Esophagus (tissue), 2 donors: ENCODE results near the gene CACNG4. TPM values are rescaled to one million over a fixed set of nuclear protein-coding genes. Genes with fewer than 3 reads are reported as not detected.

ENCODE experiments used
- H3K27ac ChIP-seq, 2 donors: one replicate each; pipeline ENCODE4 v1.5.1; 2013; ENCODE audit warnings: low read depth in 2 of 2, mild to moderate bottlenecking in 2 of 2, inconsistent platforms in 1 of 2, low read length in 1 of 2, moderate library complexity in 1 of 2
- H3K27me3 ChIP-seq, 2 donors: one replicate each; pipeline ENCODE4 v1.6.1; 2013; ENCODE audit warnings: low read length in 2 of 2, control low read depth in 1 of 2, mild to moderate bottlenecking in 1 of 2; ENCODE audit not compliant: insufficient read depth in 2 of 2, control insufficient read depth in 1 of 2
- H3K36me3 ChIP-seq, 2 donors: one replicate each; pipeline ENCODE4 v1.6.1; 2013; ENCODE audit warnings: low read length in 1 of 2; ENCODE audit not compliant: control insufficient read depth in 2 of 2, insufficient read depth in 2 of 2
- H3K4me1 ChIP-seq, 2 donors: one replicate each; pipeline ENCODE4 v1.6.1; 2013; ENCODE audit warnings: low read length in 1 of 2; ENCODE audit not compliant: control insufficient read depth in 2 of 2, insufficient read depth in 2 of 2
- H3K4me3 ChIP-seq, 2 donors: one replicate each; pipeline ENCODE4 v1.5.1; 2013; ENCODE audit warnings: low read length in 2 of 2, mild to moderate bottlenecking in 2 of 2, low read depth in 1 of 2, moderate library complexity in 1 of 2
- H3K9me3 ChIP-seq, 2 donors: one replicate each; pipeline ENCODE4 v1.6.1; 2013; ENCODE audit warnings: mild to moderate bottlenecking in 2 of 2, low read depth in 1 of 2, low read length in 1 of 2, moderate library complexity in 1 of 2; ENCODE audit not compliant: control insufficient read depth in 2 of 2, insufficient read depth in 1 of 2
- WGBS, 2 donors: extraction: QIAGEN DNeasy Blood & Tissue Kit; methylation state at CpG; one replicate each; pipeline ENCODE4 v1.1.7; 2013; 5-methylcytosine and 5-hydroxymethylcytosine counted together
- polyA plus RNA-seq, 2 donors: library from polyadenylated mRNA; stranded (reverse); fragments of 200-250 nt; gene quantifications; one replicate each; pipeline ENCODE4 v1.2.3, GENCODE V29; 2013
- donor health status: healthy with polysubstance abuse.
- donor health status: Bipolar disorder and iron deficiency.

Gene CACNG4
- polyA plus RNA-seq, 2 donors = 0.18 to 0.29 TPM

DNA sequence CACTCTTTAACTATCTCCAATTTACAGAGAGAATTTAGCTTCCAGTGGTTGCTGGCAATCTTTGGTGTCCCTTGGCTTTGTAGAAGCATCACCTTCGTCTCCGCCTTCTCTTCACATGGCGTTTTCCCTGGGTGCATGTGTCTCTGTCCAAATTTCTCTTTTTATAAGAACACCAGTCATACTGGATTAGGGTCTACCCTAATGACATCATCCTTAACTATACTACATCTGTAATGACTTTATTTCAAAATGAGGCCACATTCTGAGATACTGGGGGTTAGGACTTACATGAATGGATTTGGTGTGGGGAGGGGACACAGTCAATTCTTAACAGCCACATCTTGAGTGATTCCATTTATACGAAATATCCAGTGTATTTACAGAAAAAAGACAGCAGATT lies 22.2 kb downstream of the CACNG4 start:
- 86 to 87% methylated on average over 4 of the region's 4 CpGs for whole genome bisulfite sequencing, 2 donors
- H3K9me3 ChIP-seq = peaks cover 0 to 3% of the 10 kb centered on the region in 2 donors
- no peak overlapping the region for H3K4me3 ChIP-seq
- no peaks in the 10 kb centered on the region for H3K36me3 ChIP-seq
- no peaks in the 10 kb centered on the region for H3K27me3 ChIP-seq
- H3K4me1 ChIP-seq = no peaks in the 10 kb centered on the region
- H3K27ac ChIP-seq = no peak overlapping the region

DNA sequence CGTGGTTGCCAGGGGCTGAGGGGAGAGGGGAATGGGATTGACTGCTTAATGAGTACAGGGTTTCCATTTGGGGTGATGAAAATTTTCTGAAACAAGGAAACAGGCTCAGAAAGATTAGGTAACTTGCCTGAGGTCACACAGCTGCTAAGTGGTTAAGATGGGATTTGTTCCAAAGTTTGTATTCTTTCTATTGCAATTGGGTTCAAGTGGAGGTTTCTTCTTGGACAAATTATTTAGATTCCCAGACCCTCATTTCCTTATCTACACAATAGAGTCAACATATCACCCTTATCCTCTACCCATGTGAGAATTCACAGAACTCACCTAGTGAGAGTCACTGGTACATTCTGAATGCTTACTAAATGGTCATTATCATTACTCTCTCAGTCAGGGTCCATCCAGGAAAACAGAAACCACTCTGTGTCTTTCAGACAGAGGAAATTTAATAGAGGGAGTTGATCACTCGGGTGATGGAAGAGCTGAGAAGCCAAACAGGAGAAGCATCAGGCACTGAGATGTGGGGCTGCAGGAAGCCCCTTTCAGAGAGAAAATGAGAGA lies 22.6 kb downstream of the CACNG4 start:
- Histone ChIP-seq H3K36me3 (no peaks in the 10 kb centered on the region), H3K4me3 (no peak overlapping the region), H3K27me3 (no peaks in the 10 kb centered on the region), H3K9me3 (peaks cover 0 to 2% of the 10 kb centered on the region in 2 donors), H3K27ac (no peak overlapping the region), H3K4me1 (no peaks in the 10 kb centered on the region)
- WGBS, 2 donors = 65 to 72% methylated on average over 2 of the region's 2 CpGs

DNA sequence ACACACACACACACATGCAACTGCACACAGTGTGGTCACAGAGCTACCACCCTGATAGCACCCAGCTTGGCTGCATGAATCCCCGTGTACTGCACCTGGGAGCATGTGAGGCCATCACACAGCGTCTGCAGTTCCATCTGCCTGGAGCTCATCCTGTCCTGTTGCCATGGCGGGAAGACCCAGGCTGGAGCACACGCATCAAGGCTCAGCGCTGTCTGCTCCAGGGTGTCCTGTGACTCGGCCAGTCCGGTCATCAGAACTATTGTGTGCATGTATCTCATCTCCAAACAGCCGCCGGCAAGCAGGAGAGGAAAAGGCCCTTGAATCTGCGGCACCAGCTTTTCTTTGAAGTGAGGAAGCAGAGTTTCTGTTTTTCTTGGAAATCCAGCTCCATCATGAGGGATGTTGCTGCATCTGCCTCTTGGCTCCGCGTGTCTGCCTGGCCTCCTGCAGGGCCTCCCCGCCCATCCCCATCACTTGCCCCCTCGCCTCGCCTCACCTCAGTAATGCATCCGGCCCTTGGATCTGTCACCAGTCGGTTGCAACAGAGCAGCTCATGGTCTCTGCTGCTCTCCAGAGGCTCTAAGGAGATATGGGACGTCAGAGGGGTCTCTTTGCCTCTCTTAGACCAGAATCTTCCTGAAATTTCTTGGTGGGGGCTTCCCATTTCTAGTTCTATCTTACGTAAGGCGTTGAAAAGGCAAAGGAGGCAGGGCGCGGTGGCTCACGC lies 23.7 kb downstream of the CACNG4 start:
- WGBS, 2 donors = 75 to 79% methylated on average over 23 of the region's 23 CpGs
- no peaks in the 10 kb centered on the region for H3K27me3 ChIP-seq
- H3K9me3 ChIP-seq = peaks cover 0 to 2% of the 10 kb centered on the region in 2 donors

DNA sequence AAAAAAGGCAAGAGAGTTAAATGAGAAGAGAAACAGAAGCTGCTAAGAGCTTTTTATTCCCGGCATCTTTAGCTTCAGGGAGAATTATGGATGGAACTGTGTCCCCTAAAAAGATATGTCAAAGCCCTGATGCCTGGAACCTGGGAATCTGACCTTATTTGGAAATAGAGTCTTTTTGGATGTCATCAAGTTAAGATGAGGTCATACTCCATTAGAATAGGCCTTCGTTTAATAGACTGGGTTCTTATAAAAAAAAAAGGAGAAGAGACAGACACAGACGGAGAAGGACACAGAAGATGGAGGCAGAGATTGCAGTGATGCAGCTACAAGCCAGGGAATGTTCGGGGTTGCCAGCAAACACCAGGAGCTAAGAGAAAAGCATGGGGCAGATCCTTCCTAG lies 24.6 kb downstream of the CACNG4 start:
- H3K4me1 ChIP-seq = no peaks in the 10 kb centered on the region
- H3K36me3 ChIP-seq = no peaks in the 10 kb centered on the region
- no peak overlapping the region for H3K27ac ChIP-seq
- WGBS, 2 donors = 74 to 79% methylated on average over 4 of the region's 4 CpGs
- peaks cover 0 to 2% of the 10 kb centered on the region in 2 donors for H3K9me3 ChIP-seq
- H3K4me3 ChIP-seq = no peak overlapping the region
- H3K27me3 ChIP-seq = no peaks in the 10 kb centered on the region

More for the DNA sequence above, 23.7 kb downstream of the CACNG4 start:
- no peak overlapping the region for H3K4me3 ChIP-seq
- no peak overlapping the region for H3K27ac ChIP-seq
- no peaks in the 10 kb centered on the region for H3K36me3 ChIP-seq
- H3K4me1 ChIP-seq = no peaks in the 10 kb centered on the region

DNA sequence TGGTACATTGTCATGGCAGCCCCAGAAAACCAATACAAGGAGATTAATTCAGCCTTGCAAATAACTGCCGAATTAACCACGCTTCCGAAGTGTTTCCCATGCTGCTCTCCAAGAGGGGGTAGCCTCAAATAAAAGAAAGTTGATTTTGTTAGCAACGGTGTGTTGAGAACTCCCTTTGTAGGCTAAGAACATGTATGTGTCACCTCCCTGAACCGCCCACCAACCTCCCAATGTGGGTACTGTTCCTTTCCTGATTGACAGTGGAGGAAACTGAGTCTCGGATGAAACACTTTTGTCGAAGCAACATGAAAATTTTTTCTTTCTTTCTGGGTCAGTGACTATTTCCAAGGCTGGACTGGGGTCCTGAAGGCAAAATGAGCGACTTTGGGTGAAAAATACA lies 25.1 kb downstream of the CACNG4 start:
- Histone ChIP-seq H3K4me3 (no peak overlapping the region), H3K9me3 (peaks cover 0 to 2% of the 10 kb centered on the region in 2 donors), H3K27me3 (no peaks in the 10 kb centered on the region), H3K4me1 (no peaks in the 10 kb centered on the region), H3K36me3 (no peaks in the 10 kb centered on the region), H3K27ac (no peak overlapping the region)
- whole genome bisulfite sequencing, 2 donors = 85 to 91% methylated on average over 8 of the region's 8 CpGs

DNA sequence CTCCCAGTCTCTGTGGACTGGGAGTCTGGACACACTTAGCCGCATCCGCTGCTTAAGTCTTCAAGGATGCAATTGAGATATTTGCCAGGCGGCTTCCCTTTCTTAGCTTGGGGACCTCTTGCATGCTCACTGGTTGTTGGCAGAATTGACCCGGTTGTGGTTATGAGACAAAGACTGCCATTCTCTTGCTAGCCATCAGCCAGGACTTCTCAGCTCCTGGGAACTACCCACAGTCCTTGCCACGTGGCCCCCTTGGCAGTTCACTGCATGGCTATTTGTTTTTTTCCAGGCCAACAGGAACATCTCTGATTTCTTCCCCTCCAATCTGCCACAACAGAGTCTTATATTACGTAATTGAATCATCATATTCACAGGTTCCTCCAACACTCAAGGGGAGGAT lies 25.5 kb downstream of the CACNG4 start:
- Histone ChIP-seq H3K4me1 (no peaks in the 10 kb centered on the region), H3K36me3 (no peaks in the 10 kb centered on the region), H3K27me3 (no peaks in the 10 kb centered on the region), H3K9me3 (peaks cover 0 to 2% of the 10 kb centered on the region in 2 donors), H3K4me3 (no peak overlapping the region), H3K27ac (no peak overlapping the region)
- WGBS, 2 donors = 86 to 87% methylated on average over 6 of the region's 6 CpGs

DNA sequence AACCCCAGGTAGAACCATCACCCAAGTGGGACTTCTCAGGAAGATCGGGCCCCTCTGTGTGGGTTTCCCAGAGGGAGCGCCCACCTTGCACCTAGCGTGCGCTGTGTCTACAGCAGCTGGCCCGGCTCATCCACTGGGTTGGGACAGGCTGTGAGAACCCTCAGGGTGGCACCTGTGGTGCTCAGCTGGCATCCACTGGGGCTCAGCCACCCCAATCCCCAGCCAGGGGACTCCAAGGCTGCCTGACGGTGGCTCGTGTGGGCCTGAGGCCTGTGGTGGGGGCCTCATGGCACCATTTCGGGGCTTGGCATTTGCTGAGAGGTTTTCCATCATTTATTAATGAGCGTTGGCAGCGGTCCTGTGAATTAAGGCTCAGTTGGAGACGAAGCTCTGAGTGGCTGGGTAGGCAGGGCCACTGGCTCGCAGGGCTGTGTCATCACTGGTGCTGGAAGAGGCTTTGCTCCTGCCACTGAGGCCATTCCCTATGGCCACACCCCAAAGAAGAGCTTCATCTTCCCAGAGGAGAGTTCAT lies 28.5 kb downstream of the CACNG4 start:
- Histone ChIP-seq H3K4me1 (no peaks in the 10 kb centered on the region), H3K4me3 (no peak overlapping the region), H3K36me3 (no peaks in the 10 kb centered on the region), H3K9me3 (no peaks in the 10 kb centered on the region), H3K27me3 (no peaks in the 10 kb centered on the region), H3K27ac (no peak overlapping the region)
- WGBS, 2 donors = 92% methylated on average over 12 of the region's 12 CpGs

DNA sequence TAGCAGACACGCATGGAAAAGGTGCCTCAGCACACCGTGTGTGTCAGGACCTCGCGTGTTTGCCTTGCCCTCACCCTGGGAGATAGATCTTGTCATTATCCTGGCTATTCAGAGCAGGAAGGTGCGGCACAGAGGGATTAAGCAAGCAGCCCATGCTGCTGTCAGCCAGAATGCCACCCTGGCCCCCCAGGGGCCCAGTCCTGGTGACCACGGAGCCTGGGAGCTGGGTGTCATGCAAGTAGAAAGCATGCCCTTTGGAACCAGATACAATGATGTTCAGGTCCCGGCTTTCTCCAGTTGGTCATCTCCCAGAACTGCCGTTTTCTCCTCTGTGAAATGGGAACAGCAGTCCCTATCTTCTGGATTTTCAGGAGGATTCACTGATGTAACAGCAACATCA lies 29.9 kb downstream of the CACNG4 start:
- Histone ChIP-seq H3K27ac (no peak overlapping the region), H3K36me3 (no peaks in the 10 kb centered on the region), H3K27me3 (no peaks in the 10 kb centered on the region), H3K9me3 (no peaks in the 10 kb centered on the region), H3K4me1 (no peaks in the 10 kb centered on the region), H3K4me3 (no peak overlapping the region)
- WGBS, 2 donors = 86 to 89% methylated on average over 8 of the region's 8 CpGs

DNA sequence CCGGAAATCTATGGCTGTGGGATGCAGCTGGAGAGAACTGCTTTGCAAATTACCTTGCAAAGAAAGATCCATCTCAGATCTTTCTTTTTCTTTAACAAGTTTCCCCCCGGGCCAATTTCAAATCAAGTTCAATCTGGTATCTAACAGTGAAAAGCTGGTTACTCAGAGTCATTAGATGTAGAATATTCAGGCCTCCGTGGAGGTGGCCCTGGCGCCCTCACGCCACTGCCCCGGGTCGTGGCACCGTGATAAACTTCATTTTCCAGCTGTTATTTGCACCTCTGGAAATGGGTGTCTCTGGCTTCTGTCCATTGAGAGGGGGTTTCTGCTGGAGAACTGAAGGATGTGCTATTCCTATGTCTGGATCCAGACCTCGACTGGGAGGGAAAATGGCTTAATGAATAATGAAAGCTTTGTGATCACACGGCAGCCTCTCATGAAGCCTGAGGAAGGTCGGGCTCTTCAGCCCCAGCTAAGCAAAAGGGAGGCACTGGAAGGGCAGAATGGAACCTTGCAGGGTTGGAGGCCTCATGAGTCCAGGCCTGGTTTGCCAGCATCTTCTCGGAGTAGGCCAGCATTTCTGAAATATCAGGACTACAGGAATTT lies 30.5 kb downstream of the CACNG4 start:
- Histone ChIP-seq H3K27me3 (no peaks in the 10 kb centered on the region), H3K4me3 (no peak overlapping the region), H3K9me3 (no peaks in the 10 kb centered on the region), H3K36me3 (no peaks in the 10 kb centered on the region), H3K27ac (no peak overlapping the region), H3K4me1 (no peaks in the 10 kb centered on the region)
- 54% methylated on average over 12 of the region's 12 CpGs for WGBS, 2 donors
